Smooth muscle cell of the brain vasculature (primary cell): ENCODE measurements around the gene GPR84.

Experiments
- DNase-seq: peaks from one replicate; pipeline ENCODE4 v3.0.0-alpha.2; 2012; ENCODE audit warnings: low read depth, low spot score

Gene GPR84

DNA sequence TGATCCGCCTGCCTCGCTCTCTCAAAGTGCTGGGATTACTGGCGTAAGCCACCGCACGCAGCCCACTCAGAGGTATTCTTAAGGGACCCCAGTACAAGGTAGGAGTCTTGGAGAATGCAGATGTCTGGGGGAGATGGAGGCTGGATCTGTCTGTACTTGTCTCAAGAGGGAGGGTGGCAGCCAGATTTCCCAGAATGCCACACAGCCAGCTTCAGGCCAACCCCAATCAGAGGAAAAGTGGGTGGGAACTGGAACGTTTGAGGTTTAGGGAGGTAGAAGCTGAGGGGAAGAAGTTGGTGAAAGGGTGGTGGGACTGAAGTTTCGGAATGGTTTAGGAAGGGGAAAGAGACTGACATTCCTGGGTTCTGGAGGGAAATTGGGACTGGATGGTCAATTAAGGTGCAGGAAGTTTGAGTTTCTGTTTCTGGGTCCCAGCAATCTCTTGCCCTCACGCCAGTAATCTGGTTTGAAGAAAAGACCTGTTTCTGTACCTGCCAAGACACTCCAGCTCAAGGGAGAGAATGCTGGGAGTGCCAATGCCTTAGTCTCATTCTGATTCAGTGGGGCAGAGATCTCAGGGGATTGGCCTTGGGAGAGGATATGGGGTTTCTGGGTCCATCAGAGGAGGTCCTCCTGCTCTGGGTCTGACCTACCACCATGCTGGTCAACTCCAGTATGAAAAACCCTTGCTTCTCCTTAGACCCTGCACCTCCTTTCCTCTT is 28.4 kb upstream of the GPR84 start:
- no peak for DNase-seq

DNA sequence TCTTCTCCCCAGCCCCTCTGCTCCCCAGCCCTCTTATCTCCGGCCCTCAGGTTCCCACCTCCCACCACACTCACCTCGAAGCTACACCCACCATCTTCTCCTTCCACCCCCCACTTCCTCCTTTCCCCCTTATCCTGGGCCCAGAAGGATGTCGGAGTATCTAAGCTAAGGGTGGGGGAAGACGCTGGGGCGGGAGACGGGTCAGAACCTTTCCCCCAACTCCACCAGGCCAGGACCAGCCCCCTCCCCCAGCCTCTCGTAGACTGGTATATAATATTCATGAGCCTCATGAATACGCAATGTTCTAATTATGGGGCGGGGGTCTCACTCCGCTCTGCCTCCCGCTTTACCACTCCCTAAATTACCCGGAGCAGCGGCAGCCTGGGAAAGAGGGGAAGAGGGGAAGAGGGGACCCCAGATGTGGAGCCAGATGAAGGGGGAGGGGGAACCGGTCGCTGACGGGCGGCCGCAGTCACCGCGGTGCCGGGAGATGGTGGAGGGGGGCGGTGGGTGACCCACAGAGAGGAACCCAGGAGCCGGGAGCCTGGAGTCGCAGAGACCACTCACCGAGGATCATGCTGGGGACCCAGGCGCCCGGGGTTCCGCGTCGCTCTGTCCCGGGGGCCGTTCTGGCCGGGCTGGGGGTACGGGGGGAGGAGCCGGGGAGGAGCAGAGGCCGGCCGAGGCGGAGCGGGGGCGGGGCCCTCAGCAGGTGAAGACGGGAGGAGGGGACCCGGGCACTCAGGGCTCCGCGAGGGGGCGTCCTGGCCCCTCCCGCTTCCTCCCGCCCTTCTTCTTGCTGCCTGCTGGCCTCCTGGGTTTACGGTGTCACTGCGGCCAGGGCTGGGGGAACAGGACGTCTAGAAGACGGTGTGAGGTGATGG is 26.6 kb upstream of the GPR84 start:
- DNase-seq = no peak

DNA sequence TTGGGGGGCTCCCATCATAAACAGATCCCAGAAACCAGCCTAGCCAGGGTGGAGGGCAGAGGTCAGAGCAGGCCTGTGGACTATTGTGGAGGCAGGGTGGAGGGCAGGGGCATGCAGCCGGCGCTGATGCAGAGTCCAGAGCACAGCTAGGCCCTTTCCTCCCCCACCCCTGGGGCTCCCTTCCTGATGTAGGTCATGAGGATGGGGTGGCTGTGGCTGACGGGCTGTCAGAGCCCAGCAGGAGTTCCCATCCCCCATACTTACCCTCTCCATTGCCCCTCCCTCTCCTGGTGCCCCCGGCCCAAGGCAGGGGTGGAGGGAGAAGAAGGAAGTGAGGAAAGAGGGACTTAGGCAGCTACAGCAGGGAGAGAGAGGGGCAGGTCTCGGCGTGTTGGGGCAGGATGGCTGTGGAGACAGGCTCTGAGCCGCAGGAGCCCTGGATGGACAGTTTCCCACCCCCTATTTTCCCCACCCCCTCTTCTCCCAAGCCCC is 25.9 kb upstream of the GPR84 start:
- no peak for DNase-seq

GRCh38 chr12:54389607-54390175 is 25.4 kb upstream of the GPR84 start:
- no peak for DNase-seq

GRCh38 chr12:54389134-54389508 is 24.8 kb upstream of the GPR84 start:
- DNase-seq = no peak

DNA sequence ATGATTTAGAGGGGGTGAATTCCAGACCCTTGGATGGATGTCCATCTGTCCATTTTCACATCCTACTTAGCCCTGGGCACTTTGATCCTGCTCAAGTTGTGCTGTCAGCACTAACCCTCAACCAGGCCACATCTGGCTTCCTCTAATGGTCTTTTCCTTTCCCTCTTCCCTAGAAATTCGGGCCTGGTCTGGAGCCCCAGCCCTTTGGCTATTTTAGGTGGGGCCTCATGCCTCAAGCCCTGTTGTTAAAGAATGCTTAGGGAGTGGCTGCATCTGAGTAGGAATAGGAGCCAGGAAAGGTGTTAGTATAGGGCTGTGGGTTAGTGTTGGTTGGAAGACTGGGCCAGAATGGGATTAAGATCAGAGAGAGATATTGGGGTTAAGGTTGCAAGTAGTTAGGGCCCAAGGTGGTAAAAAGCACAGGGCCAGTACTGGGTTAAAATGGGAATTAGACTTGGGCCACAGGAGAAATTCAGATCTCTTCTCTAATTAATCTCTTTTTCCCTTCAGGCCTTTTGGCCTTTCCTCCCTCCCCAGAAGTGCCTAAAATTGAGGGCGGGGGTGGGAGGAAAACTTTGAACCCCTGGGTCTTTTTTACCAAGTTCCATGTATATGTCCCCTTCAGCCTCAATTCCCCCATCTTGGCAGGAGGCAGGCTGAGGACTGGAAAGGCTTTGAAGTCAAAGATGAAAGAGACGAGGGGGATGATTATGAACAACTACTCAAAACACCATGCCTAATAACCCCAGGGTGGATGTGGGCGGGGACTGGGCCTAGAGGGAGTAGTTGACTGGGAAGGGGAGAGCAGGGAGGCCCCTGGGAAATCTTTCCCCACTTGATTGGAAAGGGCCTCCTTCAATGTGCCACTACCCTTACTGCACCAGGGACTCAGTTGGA is 24.2 kb upstream of the GPR84 start:
- DNase-seq = no peak

GRCh38 chr12:54387114-54387467 is 22.8 kb upstream of the GPR84 start:
- DNase-seq = no peak

DNA sequence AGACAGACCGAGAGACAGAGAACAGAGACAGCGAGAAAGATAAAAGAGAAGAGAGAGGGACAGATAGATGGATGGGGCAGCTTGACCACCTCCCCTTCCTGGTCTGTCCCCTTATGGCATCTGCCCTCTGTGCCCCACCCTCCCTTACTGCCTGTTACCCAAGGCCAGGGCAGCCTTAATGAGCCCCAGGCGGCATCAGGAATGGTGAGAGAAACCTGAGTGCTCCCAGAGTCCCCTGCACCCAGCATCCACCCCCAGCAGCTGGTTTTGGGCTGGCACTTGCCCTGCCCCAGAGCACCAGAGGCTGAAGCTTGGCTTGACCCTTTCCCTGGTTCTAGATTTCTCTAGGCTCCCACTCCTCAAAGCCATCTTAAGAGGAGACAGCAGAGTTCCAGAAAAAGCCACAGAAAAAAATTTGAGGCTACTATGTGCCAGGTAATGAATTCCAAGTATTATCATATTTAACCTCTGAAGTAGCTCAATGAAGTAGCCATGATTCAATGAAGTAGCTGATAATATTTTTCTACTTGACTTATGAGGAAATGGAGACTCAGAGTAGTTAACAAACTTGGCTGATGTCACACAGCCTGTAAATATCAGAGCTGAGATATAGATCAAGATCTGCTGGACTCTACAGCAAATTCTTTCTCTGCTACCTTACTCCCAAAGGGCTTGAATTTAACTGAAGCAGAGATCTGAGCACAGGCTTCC is 22.3 kb upstream of the GPR84 start:
- DNase-seq = no peak

- DNase-seq = no peak
These were observed 21.1 kb upstream of the GPR84 start for GRCh38 chr12:54385251-54385914.

GRCh38 chr12:54384591-54385041 is 20.3 kb upstream of the GPR84 start, which contains the start of gene ZNF385A:
Gene ZNF385A (minus strand): TSS chr12:54384733. CDS start chr12:54384514, 219 bp downstream.
- DNase-seq = no peak

DNA sequence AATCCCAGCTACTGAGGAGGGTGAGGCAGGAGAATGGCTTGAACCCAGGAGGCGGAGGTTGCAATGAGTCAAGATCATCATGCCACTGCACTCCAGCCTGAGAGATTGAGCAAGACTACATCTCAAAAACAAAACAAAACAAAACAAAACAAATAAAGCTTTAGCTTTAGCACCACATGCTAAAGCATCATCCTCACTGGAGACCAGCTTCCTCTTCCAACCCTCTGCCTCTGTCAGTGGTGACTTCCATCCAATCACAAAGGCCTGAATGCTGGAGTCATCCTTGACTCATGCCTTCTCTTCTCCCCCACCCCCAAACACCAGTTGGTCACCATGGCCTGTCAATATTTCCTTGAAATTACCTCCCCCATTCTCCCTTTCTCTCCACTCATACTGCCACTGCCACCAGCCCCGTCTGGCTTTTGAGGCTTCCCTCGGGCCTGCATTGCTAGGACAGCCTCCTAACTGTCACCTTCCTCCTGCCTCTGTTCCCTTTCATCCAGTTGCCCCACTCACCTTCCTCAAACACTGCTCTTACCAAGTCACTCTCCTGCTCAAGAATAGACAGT is 18.8 kb upstream of the GPR84 start:
- DNase-seq = peak; percentile 52

DNA sequence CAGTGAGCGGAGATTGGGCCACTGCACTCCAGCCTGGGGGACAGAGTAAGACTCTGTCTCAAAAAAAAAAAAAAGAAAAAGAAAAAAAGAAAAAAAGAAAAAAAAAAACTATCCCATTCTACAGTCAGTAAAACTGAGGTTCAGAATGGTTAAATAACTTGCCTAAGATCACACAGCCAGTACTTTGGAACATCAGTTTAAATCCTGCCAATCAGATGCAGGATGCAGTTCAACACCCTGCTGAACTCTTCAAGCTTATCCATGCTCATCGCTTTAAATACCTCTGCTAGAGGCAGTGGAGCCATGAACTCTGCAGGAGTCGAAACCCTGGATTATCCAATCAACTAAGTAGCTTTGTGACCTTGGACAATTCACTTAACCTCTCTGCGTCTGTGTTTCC is 16.9 kb upstream of the GPR84 start:
- no peak for DNase-seq

DNA sequence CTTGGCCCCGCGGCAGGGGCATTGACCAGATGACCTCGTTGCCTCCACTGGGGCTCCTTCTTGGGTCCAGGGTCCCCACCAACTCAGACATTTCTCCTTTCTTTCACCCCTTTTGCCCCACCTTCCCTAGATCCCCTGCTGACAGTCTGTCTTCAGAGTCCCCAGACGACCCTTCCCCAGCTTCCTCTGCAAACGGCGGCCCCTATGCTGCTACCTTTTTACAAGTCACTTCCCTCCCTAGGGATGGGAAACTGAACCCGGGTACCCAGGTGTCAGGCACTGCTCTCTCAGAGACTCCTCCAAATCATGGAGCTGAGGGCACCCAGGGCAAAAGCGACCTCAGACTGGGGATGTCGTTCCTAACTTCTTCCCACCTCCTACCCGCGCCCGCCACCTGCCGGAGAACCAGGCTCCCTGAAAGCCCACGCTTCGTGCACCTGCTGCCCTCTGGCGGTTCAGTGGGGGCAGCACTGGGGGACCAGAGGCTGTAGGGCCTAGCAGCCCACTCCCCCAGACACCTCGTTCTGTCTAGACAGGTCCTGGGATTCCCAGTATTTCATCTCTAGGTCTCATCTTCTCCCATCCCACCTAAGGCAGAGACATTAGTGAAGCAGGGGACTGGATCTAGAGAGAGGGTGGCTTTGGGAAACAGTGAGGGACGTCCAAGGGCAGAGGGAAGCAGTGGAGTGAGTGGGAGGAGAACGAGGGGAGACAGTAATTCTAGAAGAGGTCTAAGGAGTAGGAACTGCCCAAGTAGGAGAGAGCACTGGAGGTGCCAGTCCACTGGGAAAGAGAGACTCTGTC is 15.3 kb upstream of the GPR84 start:
- peak; percentile 74 for DNase-seq

- no peak for DNase-seq
These were observed 14.6 kb upstream of the GPR84 start for GRCh38 chr12:54378796-54379397.

GRCh38 chr12:54377797-54378515 is 13.7 kb upstream of the GPR84 start:
- DNase-seq = no peak

GRCh38 chr12:54377007-54377406 is 12.7 kb upstream of the GPR84 start:
- no peak for DNase-seq

GRCh38 chr12:54376596-54376995 is 12.3 kb upstream of the GPR84 start:
- DNase-seq = no peak

DNA sequence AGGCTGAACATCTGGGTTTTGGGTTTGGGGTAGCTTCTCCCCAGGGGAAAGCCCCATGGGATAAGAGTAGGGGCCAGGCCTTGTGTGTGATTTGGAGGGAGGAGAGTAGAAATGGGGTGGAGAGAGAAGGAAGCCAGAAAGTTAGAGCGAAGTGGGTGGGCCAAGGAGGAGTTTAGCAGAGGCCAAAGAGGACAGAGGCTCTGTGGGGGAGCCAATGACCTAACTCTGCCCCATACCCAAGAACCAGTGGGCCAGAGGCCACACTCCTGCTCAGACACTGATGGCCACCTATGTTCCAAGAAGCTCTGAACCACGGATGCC is 10.9 kb upstream of the GPR84 start:
- DNase-seq = no peak
